NCI-H2081 treated with DMSO at 0.1 percent for 48 hours (cell line): Measurements from ENCODE around the gene RAD18.

ENCODE experiments used
- DNase-seq: peaks from one replicate; lab custom pipeline; 2025; lab: John Stamatoyannopoulos, UW

RAD18 gene

GRCh38 chr3:8835385-8835784 is 127.9 kb downstream of the RAD18 start:
- DNase-seq: no peak

DNA sequence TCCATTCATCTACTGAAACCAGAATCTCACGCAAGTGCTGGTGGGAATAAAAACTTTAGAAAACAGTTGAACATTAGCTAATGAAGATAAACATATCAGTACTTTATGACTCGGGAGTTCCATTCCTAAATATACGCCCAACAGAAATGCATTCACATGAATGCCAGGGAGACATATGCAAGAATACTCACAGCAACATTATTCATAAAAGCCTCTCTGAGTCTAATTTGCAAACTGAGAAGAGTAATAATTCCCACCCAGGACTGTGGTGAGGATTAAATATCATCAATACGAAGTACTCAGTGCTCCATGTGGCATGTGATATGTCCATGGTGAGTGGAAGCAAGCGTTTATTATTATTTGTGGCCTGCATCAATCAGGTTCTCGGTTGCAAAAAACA is 128.3 kb downstream of the RAD18 start:
- DNase-seq: no peak

- no peak for DNase-seq
Observed at GRCh38 chr3:8827641-8828040, 135.6 kb downstream of the RAD18 start.
